ENCODE data around the gene SPOP. TPM values are rescaled to one million over a fixed set of nuclear protein-coding genes. Genes with fewer than 3 reads are reported as not detected.
"Not testable (repeated sequence)": the region's sequence is repeated elsewhere in the genome, so short reads cannot be mapped to it uniquely, and the experiment has no call there.

SPOP gene
- total RNA-seq, 1 donor from 2014 or later: 47.1 TPM

DNA sequence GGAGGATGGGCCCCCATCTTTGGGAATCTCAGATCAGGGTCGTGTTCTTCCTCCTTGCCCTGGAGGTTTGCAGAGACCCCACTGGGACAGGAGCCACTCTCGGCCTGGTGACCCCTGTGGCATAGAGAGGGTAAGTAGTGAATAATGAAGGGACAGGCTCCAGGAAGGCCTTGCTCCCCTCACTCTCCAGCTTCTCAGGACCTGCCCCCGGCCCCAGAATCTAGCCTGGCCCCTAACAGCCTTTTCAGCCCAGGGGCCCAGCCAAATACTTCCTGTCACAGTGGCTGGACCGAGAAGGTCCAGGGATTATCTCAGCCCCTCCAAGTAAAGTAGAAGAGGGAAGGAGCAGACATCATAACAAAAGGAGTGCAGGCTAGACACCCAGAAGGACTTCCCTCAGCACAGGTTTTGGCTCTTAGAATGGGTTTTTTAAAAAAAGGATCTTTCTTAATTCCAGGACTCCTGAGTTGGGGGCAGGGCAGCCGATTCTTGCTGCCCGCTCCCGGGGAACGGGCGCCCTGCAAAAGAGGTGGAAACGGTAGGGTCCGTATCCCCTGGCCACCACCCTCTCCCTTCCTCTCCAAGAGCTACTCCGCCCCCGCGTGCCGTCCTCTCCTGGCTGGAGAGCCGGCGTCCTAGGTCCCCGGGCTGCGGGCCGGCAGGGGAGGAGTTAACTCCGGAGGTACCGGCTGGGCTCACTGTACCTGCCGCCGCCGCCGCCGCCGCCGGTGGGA lies 102.8 kb downstream of the SPOP start:
- DNase-seq (ENCODE audit: low read depth): no peak

DNA sequence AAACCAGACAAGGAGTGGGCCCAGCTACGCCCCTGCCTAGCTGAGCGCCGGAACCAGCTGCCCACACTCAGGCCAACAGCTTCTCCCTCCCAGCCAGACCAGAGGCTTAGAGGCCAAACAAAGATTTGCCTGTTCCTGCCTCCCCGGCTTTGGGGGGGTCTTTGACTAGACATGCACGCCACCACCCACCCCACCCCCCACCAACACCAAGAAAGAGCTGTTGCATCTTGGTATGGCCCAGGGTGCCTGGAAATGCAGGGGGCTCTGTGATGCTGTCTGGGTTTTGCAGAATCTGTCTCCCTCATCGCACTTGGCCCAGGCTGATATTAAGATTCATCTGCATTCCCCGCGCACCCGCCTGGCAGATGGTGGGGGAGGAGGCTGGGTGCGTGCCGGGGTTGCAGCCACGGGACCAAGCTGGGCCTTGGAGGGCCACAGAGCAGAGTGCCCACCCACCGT lies 103.5 kb downstream of the SPOP start:
- no peak for DNase-seq (ENCODE audit: low read depth)

DNA sequence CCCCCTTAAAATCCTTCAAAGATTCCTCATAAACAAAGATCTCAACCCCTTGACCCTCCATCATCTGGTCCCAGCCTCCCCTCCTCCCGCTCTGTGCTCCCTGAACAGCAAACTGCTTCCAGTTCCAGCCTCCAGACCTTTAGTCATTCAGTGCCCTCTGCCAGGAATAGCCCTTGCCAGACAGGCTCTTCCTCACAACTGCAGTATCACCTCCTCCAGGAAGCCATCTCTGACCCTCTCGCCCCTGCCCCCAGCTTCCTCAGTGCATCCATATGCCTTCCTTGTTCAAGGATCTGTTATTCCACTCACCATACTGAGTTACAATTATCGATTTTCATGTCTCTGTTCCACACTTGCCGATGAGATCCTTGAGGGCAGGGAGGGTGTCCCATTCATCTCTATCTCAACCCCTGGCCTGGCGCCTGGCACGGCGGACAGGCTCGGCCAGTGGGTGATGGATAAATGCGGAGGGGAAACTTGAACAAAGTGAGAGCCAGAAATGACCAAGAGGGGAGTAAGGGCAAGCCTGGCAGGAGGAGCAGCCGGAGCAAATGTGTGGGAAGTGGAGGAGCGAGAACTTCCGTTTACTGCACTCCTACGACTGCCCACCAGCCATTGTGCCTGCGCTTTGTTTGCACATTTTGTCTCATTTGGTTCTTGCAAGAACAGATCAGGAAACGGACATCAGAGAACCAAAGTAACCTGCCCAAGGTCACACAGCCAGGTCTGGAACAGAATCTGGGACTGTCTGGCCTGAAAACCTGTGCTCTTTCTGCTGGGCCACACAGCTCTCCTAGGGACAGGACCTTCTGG lies 104.2 kb downstream of the SPOP start:
- DNase-seq (ENCODE audit: low read depth): no peak

DNA sequence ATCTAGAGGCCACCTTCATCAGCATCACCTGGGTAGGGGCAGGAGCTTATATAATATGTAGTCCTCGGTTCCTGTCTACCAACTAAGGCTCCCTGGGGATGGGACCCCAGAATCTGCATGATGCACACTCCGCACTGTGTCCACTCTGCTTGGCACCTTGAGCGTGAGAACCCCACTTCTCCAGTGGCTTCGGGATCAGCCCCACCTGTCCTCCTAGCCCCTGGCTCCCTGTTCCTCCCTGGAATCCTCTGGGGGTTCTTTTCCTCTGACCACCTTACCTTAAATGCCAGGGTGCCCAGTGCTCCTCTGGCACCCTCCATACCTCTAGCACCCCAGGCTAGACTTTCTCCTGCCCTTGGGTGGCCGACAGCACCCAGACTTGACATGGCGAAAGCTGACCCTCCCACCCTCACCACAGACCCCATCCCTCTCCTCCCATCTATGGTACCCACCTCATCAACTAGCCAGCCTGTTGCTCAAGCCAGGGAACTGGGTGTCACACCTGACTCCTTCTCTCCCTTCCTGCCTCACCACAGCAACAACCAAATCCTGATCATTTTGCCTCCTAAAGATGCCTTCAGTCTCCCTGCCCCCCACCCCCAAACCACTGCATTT lies 105.0 kb downstream of the SPOP start:
- no peak for DNase-seq (ENCODE audit: low read depth)

DNA sequence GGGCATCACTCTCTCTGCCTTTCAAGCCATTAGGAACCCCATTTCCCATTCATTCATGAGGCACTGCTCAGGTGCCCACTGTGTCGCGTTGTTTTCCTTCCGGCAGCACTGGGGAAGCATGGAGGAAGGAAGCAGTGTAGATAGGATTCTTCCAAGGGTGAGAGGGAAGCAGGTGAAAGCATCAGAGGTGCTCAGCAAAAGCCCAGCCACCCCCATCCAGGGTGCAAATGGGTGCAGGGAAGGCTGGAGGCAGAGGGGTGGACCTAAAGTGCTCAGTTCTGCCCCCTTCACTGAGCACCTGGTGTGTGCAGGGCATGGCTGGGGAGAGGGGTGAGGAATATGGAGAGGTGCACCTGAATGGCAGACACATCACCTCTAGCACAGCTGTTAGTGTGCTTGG lies 105.7 kb downstream of the SPOP start:
- no peak for DNase-seq (ENCODE audit: low read depth)

DNA sequence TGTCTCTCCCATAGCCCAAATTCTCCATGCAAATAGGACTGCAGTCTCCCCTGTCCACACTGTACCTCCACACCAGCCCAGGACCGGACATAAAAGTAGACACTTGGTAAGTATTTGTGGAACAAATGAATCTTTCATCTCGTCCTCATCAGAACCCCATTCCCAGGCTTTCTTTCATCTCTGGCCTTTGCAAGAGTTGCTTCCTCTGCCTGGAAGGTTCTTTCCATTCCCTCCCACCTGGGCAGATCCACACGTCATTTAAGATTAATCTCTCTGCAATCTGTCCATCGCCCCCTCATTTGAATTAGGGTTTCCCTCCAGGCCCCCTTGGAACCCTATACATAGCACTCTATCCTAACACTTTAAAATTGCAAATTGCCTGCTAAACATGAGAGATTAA lies 106.1 kb downstream of the SPOP start:
- DNase-seq (ENCODE audit: low read depth): no peak

DNA sequence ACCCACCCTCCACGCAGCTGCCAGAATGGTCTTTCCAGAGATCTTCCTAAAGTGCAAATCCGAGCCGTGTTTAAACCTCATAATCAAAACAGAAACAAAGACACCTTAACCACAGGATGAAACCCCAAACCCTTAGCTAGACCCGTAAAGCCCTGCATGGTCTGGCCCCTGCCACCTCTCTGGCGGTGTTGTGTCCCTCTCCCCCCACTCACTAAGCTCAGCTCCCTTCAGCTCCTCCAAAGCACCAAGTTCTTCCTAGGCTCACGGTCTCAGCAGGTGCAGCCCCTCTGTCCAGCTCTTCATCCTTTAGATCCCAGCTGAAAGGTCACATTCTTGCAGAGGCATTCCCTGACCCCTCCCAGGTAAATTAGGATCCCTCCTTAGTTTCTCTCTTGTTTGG lies 106.6 kb downstream of the SPOP start:
- no peak for DNase-seq (ENCODE audit: low read depth)

DNA sequence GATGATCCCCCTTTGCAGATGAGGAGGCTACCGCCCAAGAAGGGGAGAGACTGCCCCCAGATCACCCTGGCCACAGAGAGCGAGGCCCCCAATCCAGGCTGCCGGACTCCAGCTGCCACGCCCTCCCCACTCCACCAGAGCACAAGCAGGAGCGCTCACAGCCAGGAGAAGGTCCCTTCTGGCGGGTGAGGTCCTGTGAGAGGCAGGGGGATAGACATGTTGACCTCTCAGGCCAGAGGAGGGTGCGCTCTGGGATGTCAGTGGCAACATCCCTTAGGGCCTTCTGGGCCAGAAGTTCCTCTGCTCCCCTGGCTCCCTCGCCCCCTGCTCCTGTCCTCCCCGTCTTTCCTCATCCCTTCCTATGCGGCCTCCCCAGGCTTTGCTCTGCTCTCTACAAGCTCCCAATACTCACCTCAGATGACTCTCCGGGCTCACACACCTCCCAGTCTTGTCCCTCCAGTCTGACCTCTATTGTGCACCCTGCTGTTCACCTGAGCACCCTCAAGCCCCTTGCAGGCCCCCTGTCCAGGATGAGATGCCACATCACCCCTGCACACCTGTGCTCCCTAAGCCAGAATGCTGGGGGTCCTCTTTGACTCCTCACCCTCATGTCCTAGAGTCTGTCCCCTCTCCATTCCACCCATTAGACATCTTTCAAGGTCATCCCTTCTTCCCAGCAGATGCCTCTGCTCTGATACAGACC lies 107.2 kb downstream of the SPOP start:
- DNase-seq (ENCODE audit: low read depth): no peak

DNA sequence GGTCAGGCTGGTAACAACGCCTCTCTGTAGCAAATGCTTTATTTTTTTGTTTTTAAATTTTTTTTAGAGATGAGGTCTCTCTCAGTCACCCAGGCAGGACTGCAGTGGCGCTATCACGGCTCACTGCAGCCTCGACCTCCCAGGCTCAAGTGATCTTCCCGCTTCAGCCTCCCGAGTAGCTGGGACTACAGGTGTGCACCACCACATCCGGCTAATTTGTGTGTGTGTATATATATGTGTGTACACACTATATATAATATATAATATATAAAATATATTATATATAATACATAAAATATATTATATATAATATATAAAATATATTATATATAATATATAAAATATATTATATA lies 109.2 kb downstream of the SPOP start:
- not testable (repeated sequence) for DNase-seq (ENCODE audit: low read depth)

DNA sequence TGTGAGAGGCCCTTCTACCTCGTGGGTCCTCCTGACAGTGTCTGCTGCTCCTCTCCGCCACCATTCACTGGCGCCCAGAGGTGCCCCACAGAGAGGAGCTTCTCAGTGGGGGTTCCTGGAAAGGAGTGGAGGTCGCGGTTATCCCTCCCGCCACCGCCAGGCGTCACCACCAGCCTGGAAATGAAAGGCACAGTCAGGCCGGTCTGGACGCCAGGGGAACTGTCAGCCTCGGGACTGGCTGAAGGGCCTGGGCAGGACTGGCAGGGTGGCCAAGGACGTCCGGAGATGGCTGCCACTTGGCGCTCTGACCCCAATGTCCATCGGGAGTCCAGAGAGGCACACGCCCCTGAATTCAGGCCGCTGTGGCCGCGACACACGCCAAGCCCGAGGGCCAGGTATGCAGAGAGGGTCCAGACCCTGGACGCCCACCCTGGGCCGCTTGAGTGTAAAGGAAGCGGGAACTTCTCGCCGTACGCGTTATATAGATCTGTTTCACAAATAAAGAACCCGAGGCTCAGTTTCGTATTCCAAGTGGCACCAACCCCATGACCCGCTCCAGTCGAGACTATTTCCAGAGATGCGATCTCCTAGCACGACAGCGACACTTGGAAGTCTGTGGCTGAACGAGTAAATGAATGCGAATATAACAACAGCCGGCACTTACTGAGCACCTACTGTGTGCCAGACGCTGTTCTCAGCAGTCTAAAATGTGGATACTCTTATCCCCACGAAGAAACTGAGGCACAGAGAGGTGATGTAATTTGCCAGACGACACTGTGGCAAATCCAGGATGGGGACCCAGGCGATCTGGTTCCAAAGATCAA lies 109.8 kb downstream of the SPOP start:
- peak; percentile 88 for DNase-seq (ENCODE audit: low read depth)

DNA sequence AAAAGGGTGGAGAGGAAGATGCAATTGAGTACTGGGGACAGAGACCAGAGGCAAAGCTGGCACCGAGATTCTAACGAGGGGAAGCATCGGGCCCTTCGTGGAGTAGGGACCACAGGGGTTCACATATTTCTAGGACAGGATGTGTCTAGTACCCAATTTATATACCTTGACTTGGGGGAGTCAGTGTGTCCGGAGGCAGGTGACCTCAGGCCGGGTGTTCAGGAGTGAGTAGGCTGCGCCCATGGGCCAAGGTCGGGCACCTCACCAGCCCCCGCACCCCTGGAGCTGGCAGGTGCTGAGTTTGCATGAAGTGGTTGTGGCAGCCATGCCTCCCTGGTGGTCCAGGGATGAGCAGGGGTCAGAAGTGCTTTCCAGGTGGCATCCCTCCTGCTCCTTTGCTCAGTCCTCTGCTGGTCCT lies 110.8 kb downstream of the SPOP start:
- DNase-seq (ENCODE audit: low read depth): no peak

DNA sequence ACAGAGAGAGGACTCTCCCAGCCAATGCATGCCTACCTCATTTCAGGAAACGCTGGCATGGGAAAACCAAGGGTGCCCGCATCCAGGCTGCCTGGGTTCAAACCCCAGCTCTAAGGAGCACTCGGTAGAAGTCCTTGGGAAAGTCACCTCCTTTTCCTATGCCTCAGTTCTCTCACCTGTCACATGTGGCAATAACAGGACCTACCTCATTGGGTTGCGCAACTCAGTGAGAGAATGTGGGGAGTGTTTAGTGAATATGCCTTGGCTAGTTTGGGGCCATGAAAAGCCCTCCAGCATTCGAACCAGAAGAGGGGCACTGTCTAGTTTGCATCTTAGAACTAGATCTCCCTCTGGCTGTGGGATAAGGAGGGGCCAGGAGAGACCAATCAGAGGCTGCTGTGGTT lies 111.2 kb downstream of the SPOP start:
- DNase-seq (ENCODE audit: low read depth): no peak

DNA sequence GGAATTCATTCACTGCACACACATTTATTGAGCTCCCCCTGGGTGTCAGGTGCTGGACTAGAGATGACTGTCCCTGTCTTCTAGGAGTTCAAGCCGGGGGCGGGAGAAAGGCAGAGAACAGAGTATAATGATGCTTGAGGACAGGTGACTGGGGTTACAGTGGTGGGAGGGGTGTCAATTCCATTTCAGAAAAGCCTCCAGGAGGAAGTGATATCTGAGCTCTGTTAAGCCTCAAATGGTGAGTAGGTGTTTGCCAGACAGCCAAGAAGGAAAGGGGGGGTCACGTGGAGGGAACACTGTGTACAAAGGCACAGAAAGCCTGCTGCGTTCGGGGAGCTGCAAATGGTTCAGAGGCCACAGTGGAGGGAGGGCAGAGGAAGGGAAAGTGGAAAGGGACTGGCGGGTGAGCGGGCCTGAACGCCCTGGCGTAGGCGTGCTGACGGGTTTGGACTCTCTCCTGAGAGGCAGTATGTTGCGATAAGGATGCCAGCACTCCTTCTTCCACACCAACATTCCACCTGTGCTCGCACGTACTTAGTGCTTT lies 111.9 kb downstream of the SPOP start:
- peak; percentile 53 for DNase-seq (ENCODE audit: low read depth)

DNA sequence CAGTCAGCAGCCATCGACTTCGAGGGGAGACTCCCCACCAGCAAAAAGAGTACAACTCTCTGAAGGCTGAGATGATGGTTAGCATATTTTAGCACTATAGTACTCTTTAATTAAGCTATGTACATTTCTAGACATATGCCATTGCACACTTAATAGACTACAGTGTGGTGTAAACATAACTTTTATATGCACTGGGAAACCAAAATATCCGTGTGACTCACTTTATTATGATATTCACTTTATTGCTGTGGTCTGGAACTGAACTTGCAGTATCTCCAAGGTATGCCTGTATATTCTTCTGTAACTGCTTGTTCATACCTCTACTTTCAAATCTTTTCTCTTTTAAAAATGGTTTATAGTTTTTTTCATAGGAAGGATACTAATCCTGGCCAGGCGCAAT lies 113.3 kb downstream of the SPOP start:
- DNase-seq (ENCODE audit: low read depth): no peak

DNA sequence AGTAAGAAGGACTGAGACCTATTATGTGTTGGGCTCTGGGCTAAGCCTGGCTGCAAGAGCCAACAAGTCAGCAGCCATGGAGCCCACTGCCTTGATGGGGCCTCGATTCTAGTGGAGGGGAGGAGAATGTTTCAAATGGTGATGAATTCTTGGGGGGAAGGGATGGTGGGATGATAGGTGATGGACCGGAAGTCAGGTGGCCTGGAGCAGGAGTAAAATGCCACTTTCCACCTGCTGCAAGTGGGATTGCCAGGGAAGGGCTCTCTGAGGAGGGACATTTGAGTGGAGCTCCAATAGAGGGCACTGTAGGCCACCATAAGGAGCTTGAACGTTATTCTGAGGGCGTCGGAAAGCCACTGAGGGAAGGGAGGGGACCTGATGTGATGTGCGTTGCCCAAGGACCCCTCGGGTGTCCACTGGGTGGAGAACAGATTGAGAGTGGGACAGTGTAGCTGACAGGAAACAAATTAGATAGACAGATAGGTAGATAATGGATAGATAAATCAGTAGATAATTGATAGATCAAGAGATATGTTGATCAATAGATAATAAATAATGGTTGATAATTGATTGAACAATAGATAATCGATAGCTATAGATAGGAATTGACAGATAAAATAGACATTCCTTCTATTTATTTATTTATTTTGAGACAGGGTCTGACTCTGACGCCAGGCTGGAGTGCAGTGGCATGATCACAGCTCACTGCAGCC lies 120.4 kb downstream of the SPOP start:
- DNase-seq (ENCODE audit: low read depth): peak; percentile 47

DNA sequence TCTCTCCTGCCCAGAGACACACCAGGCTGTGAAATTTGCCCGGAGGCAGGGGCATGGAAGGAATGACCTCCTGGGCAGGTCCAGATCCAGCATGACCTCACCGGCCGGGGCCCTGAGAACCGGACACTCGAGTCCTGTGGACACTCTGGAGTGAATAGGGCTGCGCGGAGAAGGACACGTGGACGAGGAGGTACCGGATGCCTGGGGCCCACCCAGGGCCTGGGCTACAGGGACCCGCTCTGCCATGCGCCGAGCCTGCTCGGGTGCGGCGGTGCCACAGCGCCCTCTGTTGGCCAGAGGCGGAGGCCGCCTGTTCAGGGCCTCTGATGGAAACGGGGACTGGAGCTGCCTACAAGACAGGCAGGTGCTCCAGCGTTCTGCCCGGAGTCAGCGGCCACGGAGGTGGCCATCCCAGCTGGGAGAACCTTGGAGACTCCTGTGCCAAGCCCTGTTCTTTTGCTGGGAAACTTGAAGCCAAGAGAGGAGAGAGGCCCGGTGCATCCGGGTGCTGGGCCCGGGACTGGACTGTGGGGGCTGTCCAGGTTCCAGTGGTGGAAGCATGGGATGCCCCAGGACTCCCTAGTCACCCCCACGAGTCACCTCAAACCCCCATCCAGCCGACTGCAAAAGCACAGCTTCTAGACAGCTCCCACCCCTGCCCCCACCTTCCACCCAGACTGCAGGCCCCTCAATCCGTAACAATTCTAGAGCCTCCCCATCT lies 121.5 kb downstream of the SPOP start:
- peak; percentile 66 for DNase-seq (ENCODE audit: low read depth)

DNA sequence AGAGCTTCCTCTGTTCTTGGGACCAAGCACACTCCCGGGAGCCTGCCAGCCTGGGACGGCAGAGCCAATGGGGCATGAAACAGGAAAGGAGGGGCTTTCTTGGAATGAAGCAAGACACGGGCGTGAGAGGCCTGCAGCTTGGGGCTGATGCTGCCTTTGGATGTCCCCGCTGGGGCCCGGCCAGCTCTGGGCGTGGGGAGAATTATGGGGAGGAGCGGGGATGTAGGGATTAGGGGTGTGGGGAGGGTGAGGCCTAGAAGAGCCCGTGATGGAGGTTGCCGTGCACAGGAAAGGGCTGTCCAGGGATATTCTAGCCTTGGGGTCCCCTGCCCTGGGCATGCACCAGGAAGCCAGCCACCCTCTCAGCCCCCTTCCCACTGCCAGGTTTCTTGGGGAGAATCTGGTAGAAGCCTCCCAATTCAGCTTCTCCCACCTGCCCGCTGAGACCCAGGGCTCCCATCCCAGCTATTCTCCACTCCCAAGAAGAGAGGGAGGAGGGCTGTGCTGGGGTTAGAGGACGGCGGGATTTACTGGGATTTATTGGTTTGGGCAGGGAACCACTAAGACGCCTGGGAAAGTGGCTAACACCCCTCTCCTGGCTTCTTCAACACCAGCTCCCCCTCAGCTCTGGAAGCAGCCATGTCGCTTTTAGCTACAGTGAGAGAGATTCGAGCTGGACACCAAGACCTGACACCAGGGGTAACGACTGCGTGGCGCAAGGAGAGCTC lies 122.2 kb downstream of the SPOP start:
- DNase-seq (ENCODE audit: low read depth): no peak

DNA sequence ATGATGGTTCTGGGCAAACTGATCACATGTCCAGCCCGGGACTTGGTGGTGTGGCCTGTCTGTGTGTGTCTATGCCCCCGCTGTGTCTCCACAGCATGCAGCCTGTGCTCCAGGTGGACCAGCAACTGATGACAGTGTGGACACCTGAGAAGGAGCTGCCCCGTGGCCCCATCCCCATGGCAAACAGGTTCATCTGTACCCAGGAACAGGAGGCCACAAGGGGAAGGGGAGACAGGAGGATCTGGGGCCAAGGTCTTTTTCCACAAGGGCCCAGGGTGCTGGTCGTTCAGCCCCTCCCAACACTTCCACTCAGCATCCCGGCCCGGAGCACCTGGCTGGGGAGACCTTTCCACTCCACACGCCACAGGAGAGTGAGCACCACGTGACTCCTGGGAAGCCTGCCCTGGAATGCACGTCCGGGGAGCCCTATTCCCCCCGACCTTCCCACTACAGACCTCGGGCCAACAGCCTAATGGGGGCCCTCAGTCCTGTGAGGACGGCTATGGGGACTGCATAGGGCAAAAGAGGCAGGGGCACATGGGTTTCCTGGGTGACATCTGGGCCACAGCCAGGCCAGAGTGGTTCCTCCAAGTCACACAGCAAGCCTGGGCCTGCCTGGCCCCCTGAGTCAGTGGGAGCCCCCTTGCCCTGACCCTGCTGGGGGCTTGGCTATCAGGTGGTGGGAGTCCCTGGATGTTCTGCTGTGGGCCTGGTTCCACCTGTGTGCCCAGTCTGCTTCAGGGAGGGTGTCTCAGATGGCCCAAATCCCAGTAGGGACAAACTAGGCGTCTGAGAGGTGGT lies 123.0 kb downstream of the SPOP start:
- no peak for DNase-seq (ENCODE audit: low read depth)

All from myocyte (in vitro differentiated cells).